HepG2 (cell line): ENCODE measurements around the gene DST. TPM values are rescaled to one million over a fixed set of nuclear protein-coding genes. Genes with fewer than 3 reads are reported as not detected.

Experiments used
- BCL3 ChIP-seq: sonication (generic); formaldehyde crosslinking; IDR thresholded peaks from 2 replicates; pipeline ENCODE4 v1.5.1; 2020; ENCODE audit warnings: mild to moderate bottlenecking, missing genetic modification reagents, moderate library complexity
- CBX5 ChIP-seq: sonication (generic); formaldehyde crosslinking; IDR thresholded peaks from 2 replicates; pipeline ENCODE4 v1.4.0; 2020; ENCODE audit warnings: missing genetic modification reagents, borderline replicate concordance
- DPF2 ChIP-seq: sonication (generic); formaldehyde crosslinking; IDR thresholded peaks from 2 replicates; pipeline ENCODE4 v1.4.0; 2020; ENCODE audit warnings: mild to moderate bottlenecking, low read depth, missing genetic modification reagents, borderline replicate concordance
- EEA1 ChIP-seq: sonication (generic); formaldehyde crosslinking; IDR thresholded peaks from 2 replicates; pipeline ENCODE4 v1.5.1; 2020; ENCODE audit warnings: mild to moderate bottlenecking, missing genetic modification reagents, borderline replicate concordance
- HIVEP1 ChIP-seq: sonication (generic); formaldehyde crosslinking; IDR thresholded peaks from 2 replicates; pipeline ENCODE4 v1.4.0; 2020; ENCODE audit warnings: mild to moderate bottlenecking, missing genetic modification reagents
- HMGA1 ChIP-seq: sonication (generic); formaldehyde crosslinking; conservative IDR thresholded peaks from 2 replicates; pipeline ENCODE4 v1.4.0; 2020; ENCODE audit warnings: missing genetic modification reagents
- PLRG1 ChIP-seq: fragments of 450-650 bp; conservative IDR thresholded peaks from 2 replicates; pipeline ENCODE4 v1.6.1; 2016
- PREB ChIP-seq: sonication (generic); formaldehyde crosslinking; IDR thresholded peaks from 2 replicates; pipeline ENCODE4 v1.4.0; 2020; ENCODE audit warnings: missing genetic modification reagents
- RXRB ChIP-seq: IDR thresholded peaks from 2 replicates; pipeline ENCODE4 v1.6.1; 2016; ENCODE audit warnings: borderline replicate concordance, missing genetic modification reagents, missing compliant biosample characterization
- SNAPC5 ChIP-seq: sonication (generic); formaldehyde crosslinking; IDR thresholded peaks from 2 replicates; pipeline ENCODE4 v1.8.1; 2023; ENCODE audit warnings: mild to moderate bottlenecking, missing genetic modification reagents, borderline replicate concordance
- SSRP1 ChIP-seq: IDR thresholded peaks from 2 replicates; pipeline ENCODE4 v1.6.1; 2016; ENCODE audit warnings: control low read depth
- TEF ChIP-seq: sonication (generic); formaldehyde crosslinking; IDR thresholded peaks from 2 replicates; pipeline ENCODE4 v1.5.0; 2020; ENCODE audit warnings: missing genetic modification reagents
- TOE1 ChIP-seq: sonication (generic); formaldehyde crosslinking; IDR thresholded peaks from 2 replicates; pipeline ENCODE4 v1.4.0; 2020; ENCODE audit warnings: mild to moderate bottlenecking, missing genetic modification reagents
- ZBTB25 ChIP-seq: IDR thresholded peaks from 2 replicates; pipeline ENCODE4 v1.6.1; 2018; ENCODE audit warnings: missing genetic modification reagents
- ZBTB7B ChIP-seq: sonication (generic); formaldehyde crosslinking; IDR thresholded peaks from 2 replicates; pipeline ENCODE4 v1.4.0; 2020; ENCODE audit warnings: missing genetic modification reagents
- ZKSCAN1 ChIP-seq: fragments of 150-350 bp; IDR thresholded peaks from 2 replicates; pipeline ENCODE4 v1.6.1; 2014; ENCODE audit warnings: low read length
- ZKSCAN8 ChIP-seq: IDR thresholded peaks from 2 replicates; pipeline ENCODE4 v1.6.1; 2016; ENCODE audit warnings: borderline replicate concordance, missing genetic modification reagents, missing compliant biosample characterization
- ZMYM2 ChIP-seq: sonication (generic); formaldehyde crosslinking; IDR thresholded peaks from 2 replicates; pipeline ENCODE4 v1.8.0; 2022; ENCODE audit warnings: mild to moderate bottlenecking, missing genetic modification reagents
- ZNF121 ChIP-seq: sonication (generic); formaldehyde crosslinking; IDR thresholded peaks from 2 replicates; pipeline ENCODE4 v1.5.0; 2020; ENCODE audit warnings: mild to moderate bottlenecking, missing genetic modification reagents
- ZNF460 ChIP-seq: sonication (generic); formaldehyde crosslinking; IDR thresholded peaks from 2 replicates; pipeline ENCODE4 v1.5.1; 2020; ENCODE audit warnings: missing genetic modification reagents, mild to moderate bottlenecking, borderline replicate concordance
- ZNF619 ChIP-seq: sonication (generic); formaldehyde crosslinking; IDR thresholded peaks from 2 replicates; pipeline ENCODE4 v1.4.0; 2020; ENCODE audit warnings: mild to moderate bottlenecking, missing genetic modification reagents
- ZNF746 ChIP-seq: sonication (generic); formaldehyde crosslinking; IDR thresholded peaks from 2 replicates; pipeline ENCODE4 v1.8.0; 2022; ENCODE audit warnings: mild to moderate bottlenecking, missing genetic modification reagents
- ZNF776 ChIP-seq: sonication (generic); formaldehyde crosslinking; IDR thresholded peaks from 2 replicates; pipeline ENCODE4 v1.4.0; 2020; ENCODE audit warnings: mild to moderate bottlenecking, missing genetic modification reagents
- ZNF839 ChIP-seq: sonication (generic); formaldehyde crosslinking; IDR thresholded peaks from 2 replicates; pipeline ENCODE4 v1.4.0; 2020; ENCODE audit warnings: missing genetic modification reagents, mild to moderate bottlenecking, borderline replicate concordance
- ZSCAN22 ChIP-seq: sonication (generic); formaldehyde crosslinking; IDR thresholded peaks from 2 replicates; pipeline ENCODE4 v1.4.0; 2020; ENCODE audit warnings: mild to moderate bottlenecking, missing genetic modification reagents
- ZSCAN29 ChIP-seq: sonication (generic); formaldehyde crosslinking; conservative IDR thresholded peaks from 2 replicates; pipeline ENCODE4 v1.4.0; 2020; ENCODE audit warnings: mild to moderate bottlenecking, missing genetic modification reagents
- polyA plus RNA-seq, 8 experiments: library from polyadenylated mRNA; depleted of rRNA in 3 of 8; stranded (reverse) in 7 of 8; unstranded in 1 of 8; fragments of >200 nt; fragmentation: Illumina TruSeq in 4 of 8; extraction: Trizol in 4 of 8; gene quantifications; 2 replicates each; pipeline versions ENCODE4 v1.2.1 to v1.2.3, GENCODE V29; 2011 to 2016; ENCODE audit warnings: low read depth in 4 of 8, missing spikeins in 1 of 8, mixed read lengths in 1 of 8; ENCODE audit not compliant: insufficient read depth in 1 of 8
- total RNA-seq, 5 experiments: library from RNA; depleted of rRNA; stranded (reverse); fragments of >200 nt; fragmentation: Illumina TruSeq; extraction: Trizol; gene quantifications; 2 replicates each; pipeline ENCODE4 v1.2.3, GENCODE V29; 2016; ENCODE audit warnings: low read depth in 1 of 5

The DST gene
- total and polyA plus RNA-seq, 2 of the 13 experiments (the other 11 are each of a cell fraction or from before 2014, with no cell fraction given) = 64.4 to 89.0 TPM

GRCh38 chr6:56542364-56543331 lies 100.0 kb downstream of the DST start (continued):
- TF ChIP-seq ZNF746 (CRISPR knock-in tag) (no peak), ZNF776 (CRISPR knock-in tag) (peak; percentile 79), ZSCAN29 (peak; percentile 98), ZBTB7B (CRISPR knock-in tag) (peak; percentile 78), ZSCAN22 (CRISPR knock-in tag) (no peak), TOE1 (CRISPR knock-in tag) (peak; percentile 84), ZBTB25 (CRISPR knock-in tag) (peak; percentile 88), EEA1 (CRISPR knock-in tag) (peak; percentile 76; the same call in 1 of the 2 replicates), ZKSCAN1 (no peak), HIVEP1 (CRISPR knock-in tag) (peak; percentile 94), ZNF121 (CRISPR knock-in tag) (peak; percentile 69; the same call in 1 of the 2 replicates), ZKSCAN8 (peak; percentile 85; the same call in 1 of the 2 replicates), ZNF619 (CRISPR knock-in tag) (peak; percentile 88; the same call in 1 of the 2 replicates), ZNF839 (CRISPR knock-in tag) (0 out of 2 replicates have a peak, but pooled peaks have one; percentile 87), HMGA1 (no peak), TEF (no peak), SNAPC5 (0 out of 2 replicates have a peak, but pooled peaks have one; percentile 73), DPF2 (CRISPR knock-in tag) (no peak), CBX5 (CRISPR knock-in tag) (peak; percentile 95; the same call in 1 of the 2 replicates), BCL3 (CRISPR knock-in tag) (peak; percentile 94; the same call in 1 of the 2 replicates), ZMYM2 (CRISPR knock-in tag) (peak; percentile 79; the same call in 1 of the 2 replicates), PREB (CRISPR knock-in tag) (no peak), RXRB (peak; percentile 83), SSRP1 (peak; percentile 74; the same call in 1 of the 2 replicates), PLRG1 (no peak), ZNF460 (CRISPR knock-in tag) (peak; percentile 23; the same call in 1 of the 2 replicates)
